Measurements from ENCODE around the gene DOCK1.

The DOCK1 gene

DNA sequence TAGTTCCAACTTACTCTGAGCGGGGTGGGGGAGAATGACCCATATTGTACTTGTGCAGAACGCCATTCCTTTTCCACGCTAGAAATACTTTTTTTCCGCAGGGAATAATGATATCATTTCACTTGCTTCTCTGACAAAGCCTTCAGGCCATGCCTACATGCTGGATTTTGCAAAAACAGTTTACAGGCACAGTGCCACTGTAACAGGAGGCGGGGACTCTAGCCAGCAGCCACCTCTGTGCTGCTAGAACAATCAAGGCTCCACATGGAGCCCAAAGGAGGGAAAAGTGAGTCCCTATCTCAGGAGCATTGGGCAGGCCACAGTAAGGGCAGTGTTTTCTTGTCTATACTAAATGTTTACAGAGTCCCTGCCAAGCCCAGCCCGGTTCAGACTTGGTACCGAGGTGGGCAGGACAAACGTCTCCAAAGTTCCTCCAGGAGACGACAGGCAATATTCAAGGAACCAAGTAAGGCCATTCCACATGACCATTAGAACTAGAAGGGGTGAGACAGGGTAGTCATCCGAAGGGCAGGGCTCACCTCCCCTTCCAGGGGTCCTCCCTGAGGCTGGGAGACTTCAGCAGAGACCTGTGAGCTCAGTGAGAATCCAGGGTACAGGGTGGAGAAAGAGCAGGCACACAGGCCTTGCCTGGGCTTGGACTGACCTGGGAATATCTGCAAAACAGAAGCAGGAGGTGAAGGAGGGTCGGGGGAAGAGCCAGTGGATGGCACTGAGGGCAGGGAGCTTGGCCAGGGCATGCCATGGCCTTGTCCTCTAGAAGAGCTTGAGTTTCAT, 553.0 kb downstream of the DOCK1 start:
- no peak for DNase-seq (ENCODE audit: low read depth, low spot score)

- no peak for DNase-seq (ENCODE audit: low read depth, low spot score)
Observed at GRCh38 chr10:127458829-127459228, 553.6 kb downstream of the DOCK1 start.

DNA sequence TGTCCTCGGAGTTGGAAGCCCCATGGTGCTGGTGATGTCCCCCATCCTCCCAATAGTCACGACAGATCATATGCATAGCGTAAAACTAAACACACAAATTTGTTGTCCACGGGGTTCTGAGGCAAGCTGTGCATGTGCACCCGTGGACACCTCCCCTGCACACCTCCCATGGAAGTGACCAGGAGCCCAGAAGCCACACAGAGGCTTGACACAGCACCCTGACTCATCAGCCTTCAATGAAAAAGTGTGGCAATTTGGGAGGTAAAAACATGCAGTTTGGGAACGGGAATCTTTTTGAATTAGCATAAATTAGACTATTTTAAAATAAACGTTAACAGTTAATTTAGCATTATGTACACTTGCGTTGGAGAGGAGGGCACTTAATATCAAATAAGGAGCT, 554.7 kb downstream of the DOCK1 start:
- no peak for DNase-seq (ENCODE audit: low read depth, low spot score)

DNA sequence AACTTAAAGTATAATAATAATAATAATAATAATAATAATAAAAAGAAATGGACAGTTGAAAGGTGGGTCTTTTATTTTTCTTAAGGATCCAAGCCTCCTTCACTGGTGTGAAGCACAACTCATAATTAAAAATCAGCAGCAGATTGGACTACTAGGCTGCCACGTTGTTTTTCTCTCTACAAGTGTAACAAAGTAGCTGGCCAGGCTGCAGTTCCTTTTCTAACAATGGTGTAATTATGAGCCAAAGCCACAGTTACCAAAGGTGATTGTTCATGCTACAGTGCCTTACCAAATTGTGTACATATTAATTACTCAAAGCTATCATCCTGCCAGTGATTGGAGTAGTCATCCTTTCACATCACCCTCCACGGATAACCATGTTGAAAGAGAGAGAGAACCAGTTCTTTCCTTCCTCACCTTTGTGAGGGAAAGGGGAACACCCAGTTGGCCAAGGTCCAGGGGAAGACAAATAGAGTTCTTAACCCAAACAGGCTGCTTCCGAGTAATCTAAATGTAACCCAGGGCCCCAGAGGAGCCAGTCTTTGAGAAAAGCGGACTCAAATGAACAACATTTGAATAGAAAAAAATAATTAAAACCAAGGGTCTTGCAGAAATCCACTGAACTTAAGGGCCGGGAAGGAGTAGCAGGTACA, 557.5 kb downstream of the DOCK1 start:
- no peak for DNase-seq (ENCODE audit: low read depth, low spot score)

- no peak for DNase-seq (ENCODE audit: low read depth, low spot score)
Observed at GRCh38 chr10:127463548-127463947, 558.3 kb downstream of the DOCK1 start.

DNA sequence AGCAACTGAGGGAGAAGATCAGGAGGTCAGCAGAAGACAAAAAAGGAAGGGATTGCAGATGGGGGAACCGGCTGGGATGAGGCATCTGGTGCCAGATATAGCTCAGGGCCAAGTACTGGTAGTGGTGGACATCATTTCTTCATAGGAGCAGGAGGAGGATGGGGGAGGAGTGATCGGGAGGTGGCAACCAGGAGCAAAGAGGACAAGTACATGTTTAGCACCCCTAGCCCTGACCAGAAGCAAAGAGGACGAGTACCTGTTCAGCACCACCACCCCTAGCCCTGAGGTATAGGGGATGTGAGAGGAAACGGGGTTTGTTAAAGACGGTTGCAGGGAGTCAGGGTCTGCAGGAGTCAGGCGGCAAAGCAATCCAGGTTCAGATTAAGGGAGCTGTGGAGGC, 559.3 kb downstream of the DOCK1 start:
- no peak for DNase-seq (ENCODE audit: low read depth, low spot score)

- no peak for DNase-seq (ENCODE audit: low read depth, low spot score)
Observed at GRCh38 chr10:127467811-127468210, 562.6 kb downstream of the DOCK1 start.

- no peak for DNase-seq (ENCODE audit: low read depth, low spot score)
Observed at GRCh38 chr10:127468632-127469031, 563.4 kb downstream of the DOCK1 start.

GRCh38 chr10:127470911-127471310, 565.7 kb downstream of the DOCK1 start:
- no peak for DNase-seq (ENCODE audit: low read depth, low spot score)

DNA sequence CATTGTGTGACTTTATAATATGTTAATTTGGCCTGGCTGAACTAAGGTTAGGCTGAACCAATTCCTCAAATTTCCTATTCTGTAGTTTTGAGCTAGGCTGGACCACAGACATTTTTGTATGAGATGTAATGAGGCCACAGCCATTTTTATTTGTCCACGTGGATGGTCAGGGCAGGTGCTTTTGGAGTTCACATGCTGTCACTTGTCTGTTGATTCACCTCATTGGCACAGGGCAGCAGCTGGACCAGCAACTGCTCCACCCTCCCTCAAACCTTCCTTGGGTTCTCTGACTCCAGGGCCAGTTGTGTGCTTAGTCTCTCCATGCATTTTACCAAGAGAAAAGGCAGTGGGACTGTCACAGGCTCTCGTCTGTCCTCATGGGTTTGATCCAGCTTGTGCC, 567.7 kb downstream of the DOCK1 start:
- no peak for DNase-seq (ENCODE audit: low read depth, low spot score)

- no peak for DNase-seq (ENCODE audit: low read depth, low spot score)
Observed at GRCh38 chr10:127474501-127474900, 569.3 kb downstream of the DOCK1 start.

DNA sequence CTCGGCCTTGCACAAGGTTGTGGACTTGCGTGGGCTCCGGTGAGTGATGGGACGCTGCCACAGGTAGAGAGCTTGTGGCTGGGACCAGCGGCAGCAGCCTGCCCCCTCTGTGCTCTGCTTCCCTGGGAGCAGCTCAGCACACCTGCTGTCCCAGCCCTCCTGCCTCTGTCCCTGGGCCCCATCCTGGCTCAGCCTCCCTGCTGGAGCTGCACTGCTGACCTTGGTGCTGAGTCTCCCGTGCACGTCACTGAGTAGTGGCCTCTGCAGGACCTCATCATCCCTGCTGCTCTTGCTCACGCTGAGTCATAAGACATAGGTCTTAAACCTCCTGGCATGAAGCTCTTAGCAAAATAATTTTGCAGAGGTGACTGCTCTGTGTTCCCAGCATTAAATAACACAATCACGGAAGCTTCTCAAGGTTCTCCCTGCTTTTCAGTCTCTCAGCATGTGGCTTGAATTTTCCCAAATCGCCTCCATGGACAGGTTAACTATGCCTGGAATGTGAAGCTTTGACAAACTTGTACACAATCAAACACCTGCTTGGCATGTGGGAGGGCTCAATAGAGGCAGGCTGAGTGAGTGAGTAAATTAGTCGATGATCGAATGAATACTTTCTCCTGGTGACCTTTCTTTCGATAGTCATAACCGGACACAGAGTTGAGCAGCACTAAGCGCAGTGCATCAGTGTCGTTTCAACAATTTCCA, 580.1 kb downstream of the DOCK1 start:
- peak; percentile 47 for DNase-seq (ENCODE audit: low read depth, low spot score)

GRCh38 chr10:127486355-127486754, 581.1 kb downstream of the DOCK1 start:
- DNase-seq (ENCODE audit: low read depth, low spot score) = no peak

DNA sequence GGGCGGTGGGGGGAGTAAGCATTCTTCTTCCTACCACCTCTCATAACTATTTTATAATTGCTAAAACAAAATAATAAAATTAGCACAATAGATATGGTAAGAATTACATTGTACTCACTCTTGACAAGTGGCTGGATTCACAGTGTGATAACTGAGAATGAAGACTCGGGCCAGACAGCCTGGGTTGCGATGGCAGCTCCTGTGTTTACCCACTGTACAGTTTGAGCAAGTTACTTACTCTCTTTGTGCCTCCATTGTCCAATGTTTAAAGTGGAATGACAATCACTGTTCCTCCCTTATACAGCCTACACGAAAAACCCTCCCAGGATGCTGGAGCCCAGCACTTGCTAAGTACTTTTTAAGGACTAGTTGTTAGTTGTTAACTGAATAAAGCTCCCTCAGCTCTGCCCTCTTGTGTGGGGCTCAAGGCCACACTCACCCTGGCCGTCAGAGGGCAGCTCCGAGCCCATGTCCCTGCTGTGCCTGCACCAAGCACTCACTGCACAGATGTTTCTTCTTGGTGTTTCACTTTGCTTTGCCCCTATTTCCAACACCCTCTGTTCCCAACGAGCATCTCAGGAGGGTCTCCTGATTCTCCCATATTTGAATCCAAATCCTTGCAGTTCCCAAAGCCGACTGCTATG, 587.5 kb downstream of the DOCK1 start:
- peak; percentile 12 for DNase-seq (ENCODE audit: low read depth, low spot score)

DNA sequence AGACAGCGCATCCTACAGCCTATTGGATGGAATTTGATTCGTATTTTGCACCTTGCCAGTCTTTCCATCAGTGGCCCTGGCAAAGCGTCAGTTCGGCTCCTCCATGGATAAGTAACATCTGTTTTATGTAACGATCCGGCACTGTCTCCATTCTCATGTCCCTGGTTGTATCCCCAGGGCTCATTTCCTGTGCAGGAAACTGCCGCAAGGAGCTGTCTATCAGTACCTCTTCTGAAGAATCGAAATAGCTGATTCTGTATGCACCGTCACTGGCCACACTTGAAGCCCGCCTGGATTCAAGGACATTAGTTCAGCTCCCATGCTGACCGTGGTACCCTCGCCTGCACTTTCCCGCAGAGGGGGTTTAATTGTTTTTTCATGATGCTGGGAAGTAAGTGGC, 590.8 kb downstream of the DOCK1 start:
- DNase-seq (ENCODE audit: low read depth, low spot score) = no peak

- DNase-seq (ENCODE audit: low read depth, low spot score) = no peak
Observed at GRCh38 chr10:127497685-127498084, 592.5 kb downstream of the DOCK1 start.

GRCh38 chr10:127498087-127498486, 592.9 kb downstream of the DOCK1 start:
- no peak for DNase-seq (ENCODE audit: low read depth, low spot score)

DNA sequence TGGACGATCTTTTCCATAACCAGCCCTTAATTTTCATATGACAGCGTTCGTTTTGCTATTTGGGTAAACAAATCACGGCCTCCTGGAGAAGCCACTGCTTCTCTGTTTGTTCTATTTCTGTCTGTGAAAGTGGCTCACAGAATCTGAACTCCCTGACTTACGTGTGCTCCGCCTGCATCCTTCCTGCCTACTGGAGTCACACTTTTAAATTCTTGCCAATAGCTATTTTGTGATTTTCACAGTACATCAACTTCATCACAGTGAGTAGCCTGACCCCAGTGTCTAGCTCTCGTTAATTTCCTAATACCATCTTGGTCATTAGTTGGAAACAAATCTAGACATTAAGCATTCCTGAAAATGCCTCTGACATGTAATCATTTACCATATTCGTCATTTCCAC, 594.9 kb downstream of the DOCK1 start:
- DNase-seq (ENCODE audit: low read depth, low spot score) = no peak

Measured in ELF-1 (cell line).